AG10803 (cell line): ENCODE measurements around the gene TKT.
"Not testable (repeated sequence)": the region's sequence is repeated elsewhere in the genome, so short reads cannot be mapped to it uniquely, and the experiment has no call there.

ENCODE experiments used
- DNase-seq: peaks from one replicate; pipeline ENCODE4 v3.0.0; 2010; ENCODE audit warnings: low read depth
- H3K4me3 ChIP-seq: 2 replicates; pipeline ENCODE4 v1.5.1; 2011; ENCODE audit warnings: mild to moderate bottlenecking, low read length, control low read depth
- TF ChIP-seq, protein P1 (sequence below): conservative IDR thresholded peaks from 2 replicates; pipeline ENCODE4 v1.5.1; 2011; ENCODE audit warnings: mild to moderate bottlenecking, low read length, control low read depth, inconsistent platforms

Gene TKT

DNA sequence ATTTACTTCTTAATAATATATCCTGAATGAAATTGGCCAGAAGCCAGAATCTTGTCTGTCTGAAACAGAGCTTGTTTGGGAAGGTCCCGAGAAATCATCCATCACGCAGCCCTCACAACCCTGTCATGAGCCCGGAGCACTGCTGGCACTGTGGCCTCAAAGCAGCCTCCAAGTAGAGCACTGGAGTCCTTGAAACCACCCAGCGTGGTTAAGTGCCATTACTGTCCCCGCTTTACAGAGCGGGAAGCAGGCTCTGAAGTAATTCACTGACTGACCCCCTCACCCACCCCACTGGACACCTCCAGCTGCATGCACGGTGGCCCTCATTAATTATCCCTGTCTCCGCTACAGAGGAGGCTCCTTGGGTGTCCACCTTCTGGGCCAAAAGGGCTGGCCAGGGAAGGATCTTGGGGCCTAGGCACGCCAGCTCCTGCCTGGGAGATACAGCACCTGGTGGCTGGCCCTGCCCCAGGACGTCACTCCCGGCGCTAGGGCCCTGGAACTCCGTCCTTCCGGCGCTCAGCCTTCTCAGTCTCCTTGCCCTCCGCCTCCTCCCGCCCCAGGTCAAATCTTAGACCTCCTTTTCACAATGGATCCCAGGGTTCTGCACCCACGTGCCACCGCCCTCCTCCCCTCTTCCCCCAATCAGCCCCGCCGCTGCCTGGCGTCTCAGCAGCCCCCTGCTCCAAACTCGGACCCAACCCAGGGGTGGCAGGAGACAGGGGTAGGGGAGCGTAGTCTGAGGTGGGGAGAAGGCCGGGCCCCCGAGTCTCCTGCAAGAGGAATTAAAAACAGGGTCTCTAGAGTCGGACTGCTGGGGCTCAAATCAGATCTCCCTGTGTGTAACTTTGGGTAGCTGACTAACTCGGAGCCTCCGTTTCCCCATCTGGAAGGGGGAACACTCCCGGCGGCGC lies 1.1 kb downstream of the TKT start:
- TF ChIP-seq, protein P1, sequence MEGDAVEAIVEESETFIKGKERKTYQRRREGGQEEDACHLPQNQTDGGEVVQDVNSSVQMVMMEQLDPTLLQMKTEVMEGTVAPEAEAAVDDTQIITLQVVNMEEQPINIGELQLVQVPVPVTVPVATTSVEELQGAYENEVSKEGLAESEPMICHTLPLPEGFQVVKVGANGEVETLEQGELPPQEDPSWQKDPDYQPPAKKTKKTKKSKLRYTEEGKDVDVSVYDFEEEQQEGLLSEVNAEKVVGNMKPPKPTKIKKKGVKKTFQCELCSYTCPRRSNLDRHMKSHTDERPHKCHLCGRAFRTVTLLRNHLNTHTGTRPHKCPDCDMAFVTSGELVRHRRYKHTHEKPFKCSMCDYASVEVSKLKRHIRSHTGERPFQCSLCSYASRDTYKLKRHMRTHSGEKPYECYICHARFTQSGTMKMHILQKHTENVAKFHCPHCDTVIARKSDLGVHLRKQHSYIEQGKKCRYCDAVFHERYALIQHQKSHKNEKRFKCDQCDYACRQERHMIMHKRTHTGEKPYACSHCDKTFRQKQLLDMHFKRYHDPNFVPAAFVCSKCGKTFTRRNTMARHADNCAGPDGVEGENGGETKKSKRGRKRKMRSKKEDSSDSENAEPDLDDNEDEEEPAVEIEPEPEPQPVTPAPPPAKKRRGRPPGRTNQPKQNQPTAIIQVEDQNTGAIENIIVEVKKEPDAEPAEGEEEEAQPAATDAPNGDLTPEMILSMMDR: no peak
- peak overlapping the region; percentile 92 for H3K4me3 ChIP-seq
- DNase-seq: peak; percentile 42

DNA sequence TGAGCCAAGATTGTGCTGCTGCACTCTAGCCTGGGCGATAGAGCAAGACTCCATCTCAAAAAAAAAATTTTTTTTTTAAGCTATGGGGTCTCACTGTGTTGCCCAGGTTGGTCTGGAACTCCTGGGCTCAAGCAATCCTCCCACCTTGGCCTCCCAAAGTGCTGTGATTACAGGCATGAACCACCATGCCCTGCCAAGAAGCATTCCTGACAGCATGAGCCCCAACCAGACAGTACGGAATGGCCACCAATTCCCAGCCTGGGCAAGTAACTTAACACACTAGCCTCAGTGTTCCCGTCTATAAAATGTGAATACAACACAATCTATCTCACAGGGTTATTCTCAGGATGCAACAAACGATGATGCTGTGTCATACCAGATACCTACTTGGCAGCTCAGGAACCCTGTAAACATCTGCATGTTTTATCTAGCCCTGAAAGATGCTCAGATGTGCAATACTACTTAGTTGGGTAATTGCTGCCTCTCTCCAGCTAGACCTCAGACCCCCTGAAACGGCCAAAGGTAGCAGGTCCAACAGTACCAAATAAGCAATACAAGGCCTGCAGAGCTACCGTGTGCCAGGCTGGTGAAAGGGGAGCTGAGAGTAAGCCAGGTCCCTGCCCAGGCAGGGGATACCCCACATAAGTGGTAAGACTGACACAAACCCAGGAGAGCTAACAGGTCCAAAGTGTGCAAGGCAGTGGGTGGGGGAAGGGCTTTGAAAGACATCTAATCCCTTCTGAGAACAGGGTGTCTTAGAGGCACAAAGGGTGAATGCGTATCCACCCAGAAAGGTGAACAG lies 1.9 kb downstream of the TKT start:
- TF ChIP-seq, protein P1: no peak
- no peak for DNase-seq

DNA sequence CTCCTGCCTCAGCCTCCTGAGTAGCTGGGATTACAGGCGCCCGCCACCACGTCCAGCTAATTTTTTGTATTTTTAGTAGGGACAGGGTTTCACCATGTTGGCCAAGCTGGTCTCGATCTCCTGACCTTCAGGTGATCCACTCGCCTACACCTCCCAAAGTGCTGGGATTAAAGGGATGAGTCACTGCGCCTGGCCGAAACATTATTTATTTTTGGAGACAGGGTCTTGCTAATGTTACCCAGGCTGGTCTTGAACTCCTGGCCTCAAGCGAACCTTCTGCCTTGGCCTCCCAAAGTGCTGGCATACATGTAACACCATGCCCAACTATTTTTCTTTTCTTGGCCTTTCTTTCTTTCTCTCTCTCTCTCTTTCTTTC lies 2.9 kb downstream of the TKT start:
- H3K4me3 ChIP-seq: peak overlapping the region; percentile 92
- DNase-seq: not testable (repeated sequence)

More for the DNA sequence above, 1.9 kb downstream of the TKT start:
- peak overlapping the region; percentile 92 for H3K4me3 ChIP-seq

DNA sequence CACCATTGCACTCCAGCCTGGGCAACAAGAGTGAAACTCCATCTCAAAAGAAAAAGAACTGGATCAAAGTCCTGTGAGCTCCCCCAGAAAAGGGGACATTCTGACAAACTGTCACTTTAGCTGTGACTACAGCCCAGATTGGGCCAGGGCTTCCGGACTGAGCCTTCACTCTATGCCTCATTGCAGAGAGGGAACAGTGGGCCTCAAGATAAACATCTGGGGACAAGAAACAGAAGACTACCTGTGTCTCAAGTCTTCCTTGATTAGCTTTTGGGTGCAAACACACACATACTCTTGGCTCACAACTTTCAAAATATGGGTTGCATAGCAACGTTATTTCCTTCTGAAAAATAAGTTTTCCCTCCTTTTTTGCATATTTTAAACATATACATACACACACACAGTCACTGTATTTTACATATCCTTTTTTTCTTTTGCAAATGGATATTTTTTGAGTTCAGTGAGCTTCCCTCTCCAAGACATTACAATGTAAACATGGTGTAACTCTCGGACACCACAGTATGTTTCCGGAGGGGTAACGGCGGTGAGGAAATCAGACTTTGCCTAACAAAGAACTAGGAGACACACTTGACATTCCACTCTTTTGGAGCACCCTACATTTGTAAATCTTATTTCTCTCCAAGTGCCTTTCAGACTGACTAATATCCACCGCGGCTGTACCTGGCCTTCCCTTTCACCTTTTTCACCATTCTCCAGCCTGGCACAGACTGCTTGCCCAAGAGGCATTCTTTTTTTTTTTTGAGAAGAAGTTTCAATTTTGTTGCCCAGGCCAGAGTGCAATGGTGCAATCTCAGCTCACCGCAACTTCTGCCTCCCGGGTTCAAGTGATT lies 3.5 kb downstream of the TKT start:
- TF ChIP-seq, protein P1: no peak
- peak overlapping the region; percentile 13; the same call in 1 of the 2 replicates for H3K4me3 ChIP-seq
- DNase-seq: no peak

DNA sequence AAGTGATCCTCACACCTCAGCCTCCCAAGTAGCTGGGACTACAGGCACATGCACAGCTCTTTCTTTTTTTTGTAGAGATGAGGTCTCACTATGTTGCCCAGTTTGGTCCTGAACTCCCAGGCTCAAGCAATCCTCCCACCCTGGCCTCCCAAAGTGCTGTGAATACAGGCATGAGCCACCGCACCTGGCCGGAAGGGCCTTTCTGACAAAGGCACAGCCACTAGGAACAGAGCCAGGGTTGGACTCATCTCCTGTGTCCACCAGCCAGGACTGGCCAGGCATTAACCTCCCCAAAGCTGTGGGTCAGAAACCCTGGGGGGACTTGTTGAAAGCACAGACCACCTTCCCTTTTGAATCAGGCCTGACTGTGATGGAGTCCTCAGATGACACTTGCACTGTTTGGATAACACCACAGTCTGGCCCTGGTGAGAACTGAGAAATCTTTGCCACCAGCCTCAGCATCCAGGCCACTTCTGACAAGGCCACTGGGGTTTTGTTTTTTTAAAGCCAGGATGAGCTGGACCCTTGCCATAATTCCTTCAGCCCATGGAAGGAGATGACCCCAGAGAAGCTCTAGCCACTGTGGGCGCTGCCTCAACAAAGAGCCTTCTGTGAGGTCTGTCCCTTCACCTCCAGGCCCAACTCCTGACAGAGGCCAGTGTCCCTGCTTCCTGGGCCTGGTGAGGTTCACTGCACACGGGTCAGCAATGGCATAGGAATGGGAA lies 4.8 kb downstream of the TKT start:
- H3K4me3 ChIP-seq: no peak overlapping the region
- DNase-seq: no peak
- TF ChIP-seq, protein P1: no peak

DNA sequence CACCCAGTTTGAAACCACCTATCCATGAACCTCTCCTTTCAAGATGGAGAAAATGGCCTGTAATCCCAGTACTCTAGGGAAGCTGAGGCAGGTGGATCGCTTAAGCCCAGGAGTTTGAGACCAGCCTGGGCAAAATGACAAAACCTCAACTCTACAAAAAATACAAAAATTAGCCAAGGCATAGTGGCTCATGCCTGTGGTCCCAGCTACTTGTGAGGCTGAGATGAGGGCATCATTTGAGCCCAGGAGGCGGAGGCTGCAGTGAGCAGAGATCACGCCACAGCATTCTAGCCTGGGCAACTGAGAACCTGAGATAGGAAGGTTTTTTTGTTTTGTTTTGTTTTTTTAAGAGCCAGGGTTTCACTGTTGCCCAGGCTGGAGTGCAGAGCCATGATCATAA lies 5.4 kb downstream of the TKT start:
- TF ChIP-seq, protein P1: no peak
- no peak overlapping the region for H3K4me3 ChIP-seq
- peak; percentile 37 for DNase-seq

DNA sequence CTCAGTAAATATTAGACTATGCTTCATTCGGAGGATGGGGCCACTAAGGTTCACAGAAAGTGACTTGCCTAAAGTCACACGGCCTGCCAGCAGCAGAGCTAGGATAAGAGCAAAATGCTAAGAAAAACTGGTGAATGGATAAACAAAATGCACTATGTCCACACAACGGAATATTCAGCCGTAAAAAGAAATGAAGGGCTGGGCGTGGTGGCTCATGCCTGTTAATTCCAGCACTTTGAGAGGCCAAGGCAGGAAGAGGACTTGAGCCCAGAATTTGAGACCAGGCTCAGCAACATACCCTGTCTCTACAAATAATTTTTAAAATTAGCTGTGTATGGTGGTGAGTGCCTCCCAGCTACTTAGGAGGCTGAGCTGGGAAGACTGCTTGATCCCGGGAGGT lies 7.7 kb downstream of the TKT start:
- TF ChIP-seq, protein P1: no peak
- DNase-seq: no peak
- H3K4me3 ChIP-seq: no peak overlapping the region
